Activated naive CD8-positive, alpha-beta T cell treated with anti-CD3 and anti-CD28 coated beads, Interleukin-2, amount 50 U/mL, for 16 hours (primary cell): ENCODE data around the gene ST6GALNAC2.
A peak's percentile ranks its signal among the peaks of the same experiment; 100 is the strongest.
"Not testable (repeated sequence)": the region's sequence is repeated elsewhere in the genome, so short reads cannot be mapped to it uniquely, and the experiment has no call there.

Experiments used
- DNase-seq: peaks from one replicate; pipeline ENCODE4 v3.0.0-alpha.2; 2020; ENCODE audit warnings: low read depth, low spot score

ST6GALNAC2 gene

GRCh38 chr17:76585649-76586593 lies at the start of gene ST6GALNAC2:
Gene ST6GALNAC2, minus strand, starts transcription at chr17:76585860. Its CDS starts 52 bp downstream, at chr17:76585808.
- no peak for DNase-seq

GRCh38 chr17:76635039-76635438 lies 49.4 kb upstream of the ST6GALNAC2 start:
- no peak for DNase-seq

- DNase-seq, result no peak
Observed at GRCh38 chr17:76633628-76634328, 48.1 kb upstream of the ST6GALNAC2 start.

- no peak for DNase-seq
Observed at GRCh38 chr17:76631821-76632565, 46.3 kb upstream of the ST6GALNAC2 start.

- no peak for DNase-seq
Observed at GRCh38 chr17:76630151-76630550, 44.5 kb upstream of the ST6GALNAC2 start.

- DNase-seq, result no peak
Observed at GRCh38 chr17:76627510-76627909, 41.9 kb upstream of the ST6GALNAC2 start.

GRCh38 chr17:76626442-76626841 lies 40.8 kb upstream of the ST6GALNAC2 start:
- DNase-seq, result no peak

- DNase-seq, result no peak
Observed at GRCh38 chr17:76625496-76625895, 39.8 kb upstream of the ST6GALNAC2 start.

- DNase-seq, result peak; percentile 37
Observed at GRCh38 chr17:76623271-76624146, 37.8 kb upstream of the ST6GALNAC2 start.

- DNase-seq, result no peak
Observed at GRCh38 chr17:76617838-76618237, 32.2 kb upstream of the ST6GALNAC2 start.

GRCh38 chr17:76614912-76615617 lies 29.4 kb upstream of the ST6GALNAC2 start:
- no peak for DNase-seq

GRCh38 chr17:76614064-76614759 lies 28.6 kb upstream of the ST6GALNAC2 start:
- not testable (repeated sequence) for DNase-seq

- no peak for DNase-seq
Observed at GRCh38 chr17:76612977-76613851, 27.6 kb upstream of the ST6GALNAC2 start.

- no peak for DNase-seq
Observed at GRCh38 chr17:76612465-76612864, 26.8 kb upstream of the ST6GALNAC2 start.

GRCh38 chr17:76611758-76612157 lies 26.1 kb upstream of the ST6GALNAC2 start:
- DNase-seq, result no peak

GRCh38 chr17:76611080-76611749 lies 25.6 kb upstream of the ST6GALNAC2 start:
- DNase-seq, result not testable (repeated sequence)

GRCh38 chr17:76606685-76607084 lies 21.0 kb upstream of the ST6GALNAC2 start:
- DNase-seq, result not testable (repeated sequence)

- no peak for DNase-seq
Observed at GRCh38 chr17:76601065-76601464, 15.4 kb upstream of the ST6GALNAC2 start.
